ENCODE measurements around the gene PHTF2.

Gene PHTF2

GRCh38 chr7:77979219-77979618 lies 180.6 kb downstream of the PHTF2 start:
- no peak for DNase-seq
- H3K4me3 ChIP-seq (ENCODE audit: control insufficient read depth in 1 of 7, extremely low read depth in 1 of 7, insufficient read depth in 4 of 7, low read depth in 2 of 7, low read length in 6 of 7): no peak overlapping the region
- 78% methylated on average over 5 of the region's 5 CpGs for WGBS (ENCODE audit: insufficient coverage)
- no peaks in the 10 kb centered on the region for H3K27me3 ChIP-seq (replicated peaks in 2 of 5; ENCODE audit: control insufficient read depth in 4 of 5, insufficient read depth in 5 of 5, low read length in 4 of 5)
- H3K36me3 ChIP-seq (ENCODE audit: control insufficient read depth in 4 of 4, insufficient read depth in 4 of 4, low read length in 3 of 4): no peaks in the 10 kb centered on the region
- CTCF ChIA-PET: no interaction called here
- H3K4me1 ChIP-seq (ENCODE audit: control extremely low read depth in 1 of 4, control insufficient read depth in 4 of 4, insufficient read depth in 4 of 4, low read length in 3 of 4): peaks cover 0 to 6% (median 2%) of the 10 kb centered on the region in 4 experiments
- no peak overlapping the region for H3K27ac ChIP-seq (ENCODE audit: insufficient read depth in 1 of 2, low read depth in 1 of 2, low read length in 2 of 2, poor library complexity in 1 of 2, severe bottlenecking in 2 of 2)
- POLR2A ChIA-PET: no interaction called here
- no peaks in the 10 kb centered on the region for H3K9me3 ChIP-seq (ENCODE audit: control extremely low read depth in 1 of 5, control insufficient read depth in 4 of 5, insufficient read depth in 2 of 5, low read depth in 1 of 5, low read length in 4 of 5)

- CTCF ChIA-PET: no interaction called here
- WGBS (ENCODE audit: insufficient coverage): 50% methylated on average over 2 of the region's 3 CpGs
- no peak overlapping the region for H3K27ac ChIP-seq (ENCODE audit: insufficient read depth in 1 of 2, low read depth in 1 of 2, low read length in 2 of 2, poor library complexity in 1 of 2, severe bottlenecking in 2 of 2)
- H3K36me3 ChIP-seq (ENCODE audit: control insufficient read depth in 4 of 4, insufficient read depth in 4 of 4, low read length in 3 of 4): no peaks in the 10 kb centered on the region
- no peaks in the 10 kb centered on the region for H3K9me3 ChIP-seq (ENCODE audit: control extremely low read depth in 1 of 5, control insufficient read depth in 4 of 5, insufficient read depth in 2 of 5, low read depth in 1 of 5, low read length in 4 of 5)
- no peak overlapping the region for H3K4me3 ChIP-seq (ENCODE audit: control insufficient read depth in 1 of 7, extremely low read depth in 1 of 7, insufficient read depth in 4 of 7, low read depth in 2 of 7, low read length in 6 of 7)
- peaks cover 0 to 6% (median 2%) of the 10 kb centered on the region in 4 experiments for H3K4me1 ChIP-seq (ENCODE audit: control extremely low read depth in 1 of 4, control insufficient read depth in 4 of 4, insufficient read depth in 4 of 4, low read length in 3 of 4)
- DNase-seq: no peak
- POLR2A ChIA-PET: no interaction called here
- H3K27me3 ChIP-seq (replicated peaks in 2 of 5; ENCODE audit: control insufficient read depth in 4 of 5, insufficient read depth in 5 of 5, low read length in 4 of 5): no peaks in the 10 kb centered on the region
Observed at GRCh38 chr7:77980087-77980713, 181.6 kb downstream of the PHTF2 start.

- Histone ChIP-seq H3K4me1 (ENCODE audit: control extremely low read depth in 1 of 4, control insufficient read depth in 4 of 4, insufficient read depth in 4 of 4, low read length in 3 of 4) (peaks cover 0 to 6% (median 0%) of the 10 kb centered on the region in 4 experiments), H3K27me3 (replicated peaks in 2 of 5; ENCODE audit: control insufficient read depth in 4 of 5, insufficient read depth in 5 of 5, low read length in 4 of 5) (no peaks in the 10 kb centered on the region), H3K27ac (ENCODE audit: insufficient read depth in 1 of 2, low read depth in 1 of 2, low read length in 2 of 2, poor library complexity in 1 of 2, severe bottlenecking in 2 of 2) (no peak overlapping the region), H3K9me3 (ENCODE audit: control extremely low read depth in 1 of 5, control insufficient read depth in 4 of 5, insufficient read depth in 2 of 5, low read depth in 1 of 5, low read length in 4 of 5) (no peaks in the 10 kb centered on the region), H3K4me3 (ENCODE audit: control insufficient read depth in 1 of 7, extremely low read depth in 1 of 7, insufficient read depth in 4 of 7, low read depth in 2 of 7, low read length in 6 of 7) (no peak overlapping the region), H3K36me3 (ENCODE audit: control insufficient read depth in 4 of 4, insufficient read depth in 4 of 4, low read length in 3 of 4) (no peaks in the 10 kb centered on the region)
- no peak for DNase-seq
- CTCF ChIA-PET: no interaction called here
- POLR2A ChIA-PET: no interaction called here
- 74% methylated on average over 4 of the region's 5 CpGs for WGBS (ENCODE audit: insufficient coverage)
Observed at GRCh38 chr7:77982926-77983550, 184.5 kb downstream of the PHTF2 start.

DNA sequence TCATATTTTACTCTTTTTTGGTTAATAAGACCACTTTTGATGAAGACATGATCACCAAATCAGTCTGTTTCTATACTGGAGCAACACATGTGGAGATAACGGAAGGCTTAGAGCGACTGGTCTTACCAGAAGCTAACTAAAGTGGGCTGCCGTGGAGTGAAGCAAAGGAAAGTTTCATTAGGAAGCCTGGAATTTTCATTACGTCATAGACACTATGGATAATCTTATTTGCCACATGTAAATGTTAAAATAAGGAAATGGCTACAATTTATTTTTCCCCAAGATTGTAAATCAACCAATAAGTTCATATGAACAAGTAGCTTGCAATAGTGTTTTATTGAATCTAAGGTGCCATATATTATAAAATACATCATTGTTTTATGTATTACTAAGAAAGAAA lies 185.4 kb downstream of the PHTF2 start:
- no peak for DNase-seq
- ChIA-PET CTCF (no interaction called here), POLR2A (no interaction called here)
- Histone ChIP-seq H3K4me3 (ENCODE audit: control insufficient read depth in 1 of 7, extremely low read depth in 1 of 7, insufficient read depth in 4 of 7, low read depth in 2 of 7, low read length in 6 of 7) (no peak overlapping the region), H3K36me3 (ENCODE audit: control insufficient read depth in 4 of 4, insufficient read depth in 4 of 4, low read length in 3 of 4) (no peaks in the 10 kb centered on the region), H3K9me3 (ENCODE audit: control extremely low read depth in 1 of 5, control insufficient read depth in 4 of 5, insufficient read depth in 2 of 5, low read depth in 1 of 5, low read length in 4 of 5) (no peaks in the 10 kb centered on the region), H3K4me1 (ENCODE audit: control extremely low read depth in 1 of 4, control insufficient read depth in 4 of 4, insufficient read depth in 4 of 4, low read length in 3 of 4) (peaks cover 0 to 6% (median 0%) of the 10 kb centered on the region in 4 experiments), H3K27ac (ENCODE audit: insufficient read depth in 1 of 2, low read depth in 1 of 2, low read length in 2 of 2, poor library complexity in 1 of 2, severe bottlenecking in 2 of 2) (no peak overlapping the region), H3K27me3 (replicated peaks in 2 of 5; ENCODE audit: control insufficient read depth in 4 of 5, insufficient read depth in 5 of 5, low read length in 4 of 5) (no peaks in the 10 kb centered on the region)
- no CpG with 5 or more reads among the region's 4 CpGs for WGBS (ENCODE audit: insufficient coverage)

DNA sequence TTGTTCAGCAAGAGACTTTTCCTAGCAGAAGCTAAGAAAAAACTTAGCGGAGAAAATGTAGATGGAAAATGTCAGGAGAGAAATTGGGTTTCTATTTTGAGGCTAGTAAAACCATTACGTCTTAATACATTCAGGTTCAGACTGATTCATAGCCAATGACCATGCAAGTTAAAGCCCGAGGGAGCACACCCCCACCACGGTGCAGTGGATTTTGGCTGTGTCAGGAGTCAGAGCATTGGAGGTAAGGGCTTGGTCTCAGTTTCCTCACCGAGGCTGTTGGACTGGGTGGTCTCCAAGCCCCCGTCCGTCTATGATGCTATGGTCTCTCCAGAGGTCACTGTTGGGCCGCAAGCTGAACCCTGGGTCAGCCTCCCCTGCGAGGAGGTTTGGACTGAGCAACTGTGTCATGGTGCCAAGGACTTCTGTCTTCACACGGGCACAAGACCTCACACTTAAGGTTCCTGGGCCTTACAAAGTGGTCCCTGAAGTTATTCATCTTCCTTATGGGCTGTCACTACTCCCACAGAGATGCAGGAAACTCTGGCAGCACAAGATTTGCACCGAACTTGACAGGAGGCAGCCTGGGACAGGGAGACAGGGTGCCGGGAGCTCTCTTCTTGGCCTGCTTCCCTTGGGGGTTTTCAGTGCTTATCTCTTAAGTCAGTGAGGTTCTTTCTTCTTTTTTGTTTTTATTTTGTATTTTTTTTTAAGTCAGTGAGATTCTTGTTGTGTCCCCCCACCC lies 186.8 kb downstream of the PHTF2 start:
- POLR2A ChIA-PET: no interaction called here
- no peaks in the 10 kb centered on the region for H3K36me3 ChIP-seq (ENCODE audit: control insufficient read depth in 4 of 4, insufficient read depth in 4 of 4, low read length in 3 of 4)
- no peaks in the 10 kb centered on the region for H3K9me3 ChIP-seq (ENCODE audit: control extremely low read depth in 1 of 5, control insufficient read depth in 4 of 5, insufficient read depth in 2 of 5, low read depth in 1 of 5, low read length in 4 of 5)
- peaks cover 0 to 6% (median 3%) of the 10 kb centered on the region in 4 experiments for H3K4me1 ChIP-seq (ENCODE audit: control extremely low read depth in 1 of 4, control insufficient read depth in 4 of 4, insufficient read depth in 4 of 4, low read length in 3 of 4)
- 69% methylated on average over 9 of the region's 12 CpGs for WGBS (ENCODE audit: insufficient coverage)
- no peaks in the 10 kb centered on the region for H3K27me3 ChIP-seq (replicated peaks in 2 of 5; ENCODE audit: control insufficient read depth in 4 of 5, insufficient read depth in 5 of 5, low read length in 4 of 5)
- peak in 2 of 3 donors; percentile 27 to 56 for DNase-seq
- no peak overlapping the region for H3K27ac ChIP-seq (ENCODE audit: insufficient read depth in 1 of 2, low read depth in 1 of 2, low read length in 2 of 2, poor library complexity in 1 of 2, severe bottlenecking in 2 of 2)
- CTCF ChIA-PET: no interaction called here
- H3K4me3 ChIP-seq (ENCODE audit: control insufficient read depth in 1 of 7, extremely low read depth in 1 of 7, insufficient read depth in 4 of 7, low read depth in 2 of 7, low read length in 6 of 7): no peak overlapping the region

DNA sequence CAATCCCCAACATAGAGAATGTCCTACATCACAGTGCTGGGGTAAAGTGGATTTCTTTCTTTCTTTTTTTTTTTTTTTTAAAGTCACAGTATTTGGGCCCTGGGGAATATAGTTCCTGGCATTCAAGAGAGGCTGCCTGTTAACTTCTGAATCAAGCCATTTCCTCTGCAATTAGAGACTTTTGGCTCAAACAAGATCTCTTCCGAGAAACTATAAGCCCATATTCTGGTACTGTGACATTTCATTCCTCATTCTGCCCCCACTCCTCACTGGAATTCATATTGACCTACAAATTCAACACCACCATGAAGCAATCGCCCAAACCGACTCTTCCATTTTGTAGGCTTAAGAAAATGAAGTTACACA lies 187.4 kb downstream of the PHTF2 start:
- Histone ChIP-seq H3K27ac (ENCODE audit: insufficient read depth in 1 of 2, low read depth in 1 of 2, low read length in 2 of 2, poor library complexity in 1 of 2, severe bottlenecking in 2 of 2) (no peak overlapping the region), H3K27me3 (replicated peaks in 2 of 5; ENCODE audit: control insufficient read depth in 4 of 5, insufficient read depth in 5 of 5, low read length in 4 of 5) (no peaks in the 10 kb centered on the region), H3K4me1 (ENCODE audit: control extremely low read depth in 1 of 4, control insufficient read depth in 4 of 4, insufficient read depth in 4 of 4, low read length in 3 of 4) (peaks cover 0 to 6% (median 3%) of the 10 kb centered on the region in 4 experiments), H3K36me3 (ENCODE audit: control insufficient read depth in 4 of 4, insufficient read depth in 4 of 4, low read length in 3 of 4) (no peaks in the 10 kb centered on the region), H3K4me3 (ENCODE audit: control insufficient read depth in 1 of 7, extremely low read depth in 1 of 7, insufficient read depth in 4 of 7, low read depth in 2 of 7, low read length in 6 of 7) (no peak overlapping the region), H3K9me3 (ENCODE audit: control extremely low read depth in 1 of 5, control insufficient read depth in 4 of 5, insufficient read depth in 2 of 5, low read depth in 1 of 5, low read length in 4 of 5) (no peaks in the 10 kb centered on the region)
- no peak for DNase-seq
- ChIA-PET CTCF (no interaction called here), POLR2A (no interaction called here)
- 67% methylated on average over 1 of the region's 3 CpGs for WGBS (ENCODE audit: insufficient coverage)

- no peaks in the 10 kb centered on the region for H3K27me3 ChIP-seq (replicated peaks in 2 of 5; ENCODE audit: control insufficient read depth in 4 of 5, insufficient read depth in 5 of 5, low read length in 4 of 5)
- no peak overlapping the region for H3K4me3 ChIP-seq (ENCODE audit: control insufficient read depth in 1 of 7, extremely low read depth in 1 of 7, insufficient read depth in 4 of 7, low read depth in 2 of 7, low read length in 6 of 7)
- 81% methylated on average over 4 of the region's 6 CpGs for WGBS (ENCODE audit: insufficient coverage)
- H3K36me3 ChIP-seq (ENCODE audit: control insufficient read depth in 4 of 4, insufficient read depth in 4 of 4, low read length in 3 of 4): no peaks in the 10 kb centered on the region
- peaks cover 0 to 6% (median 3%) of the 10 kb centered on the region in 4 experiments for H3K4me1 ChIP-seq (ENCODE audit: control extremely low read depth in 1 of 4, control insufficient read depth in 4 of 4, insufficient read depth in 4 of 4, low read length in 3 of 4)
- DNase-seq: peak; percentile 6 to 31 (median 24)
- H3K27ac ChIP-seq (ENCODE audit: insufficient read depth in 1 of 2, low read depth in 1 of 2, low read length in 2 of 2, poor library complexity in 1 of 2, severe bottlenecking in 2 of 2): no peak overlapping the region
- ChIA-PET CTCF (no interaction called here), POLR2A (interaction anchor here (0.6 kb wide), 1 partner anchor 342 kb away, joined by 5 read pairs; no protein-coding TSS in a partner anchor)
- no peaks in the 10 kb centered on the region for H3K9me3 ChIP-seq (ENCODE audit: control extremely low read depth in 1 of 5, control insufficient read depth in 4 of 5, insufficient read depth in 2 of 5, low read depth in 1 of 5, low read length in 4 of 5)
Observed at GRCh38 chr7:77989981-77990566, 191.5 kb downstream of the PHTF2 start.
